H9 (cell line): ENCODE data around the gene AMZ2. TPM values are rescaled to one million over a fixed set of nuclear protein-coding genes. Genes with fewer than 3 reads are reported as not detected.
"Not testable (repeated sequence)": the region's sequence is repeated elsewhere in the genome, so short reads cannot be mapped to it uniquely, and the experiment has no call there.

Experiments used
- DNase-seq: peaks from one replicate; pipeline ENCODE4 v3.0.0-alpha.2; 2017
- H2AFZ ChIP-seq: one replicate; pipeline ENCODE4 v1.6.1; 2013; ENCODE audit warnings: mild to moderate bottlenecking, low read length, control low read depth, moderate library complexity
- H2AK5ac ChIP-seq: 2 replicates; pipeline ENCODE4 v1.6.1; 2013; ENCODE audit warnings: low read length, control low read depth, mixed read lengths; ENCODE audit not compliant: insufficient read length
- H2BK120ac ChIP-seq: one replicate; pipeline ENCODE4 v1.6.1; 2013; ENCODE audit warnings: low read depth, mild to moderate bottlenecking, low read length, control low read depth, inconsistent platforms; ENCODE audit not compliant: poor library complexity, severe bottlenecking
- H2BK12ac ChIP-seq: 2 replicates; pipeline ENCODE4 v1.6.1; 2013; ENCODE audit warnings: low read length, control low read depth, mixed read lengths, low read depth; ENCODE audit not compliant: insufficient read length
- H2BK15ac ChIP-seq: 2 replicates; pipeline ENCODE4 v1.6.1; 2013; ENCODE audit warnings: low read depth, low read length, control low read depth
- H2BK20ac ChIP-seq: one replicate; pipeline ENCODE4 v1.6.1; 2013; ENCODE audit warnings: low read depth, mild to moderate bottlenecking, low read length, control low read depth, inconsistent platforms; ENCODE audit not compliant: poor library complexity, severe bottlenecking
- H2BK5ac ChIP-seq: 2 replicates; pipeline ENCODE4 v1.6.1; 2013; ENCODE audit warnings: low read length, control low read depth, mixed read lengths; ENCODE audit not compliant: insufficient read length
- H3K14ac ChIP-seq: 2 replicates; pipeline ENCODE4 v1.6.1; 2013; ENCODE audit warnings: low read length, control low read depth; ENCODE audit not compliant: insufficient read depth
- H3K18ac ChIP-seq: 2 replicates; pipeline ENCODE4 v1.6.1; 2013; ENCODE audit warnings: low read depth, mild to moderate bottlenecking, mixed read lengths, low read length, control low read depth; ENCODE audit not compliant: insufficient read length
- H3K23ac ChIP-seq: 2 replicates; pipeline ENCODE4 v1.6.1; 2013; ENCODE audit warnings: low read length, control low read depth, mixed read lengths, low read depth; ENCODE audit not compliant: insufficient read length
- H3K23me2 ChIP-seq: 2 replicates; pipeline ENCODE4 v1.6.1; 2013; ENCODE audit warnings: low read depth, mild to moderate bottlenecking, mixed read lengths, low read length, control low read depth; ENCODE audit not compliant: insufficient read length, poor library complexity, severe bottlenecking
- H3K27ac ChIP-seq: 2 replicates; pipeline ENCODE4 v1.5.1; 2013; ENCODE audit warnings: low read length, control low read depth, mixed read lengths, low read depth; ENCODE audit not compliant: insufficient read length
- H3K27me3 ChIP-seq: 2 replicates; pipeline ENCODE4 v1.6.1; 2013; ENCODE audit warnings: low read length, control low read depth, inconsistent platforms; ENCODE audit not compliant: insufficient read depth
- H3K4ac ChIP-seq: 2 replicates; pipeline ENCODE4 v1.6.1; 2013; ENCODE audit warnings: low read depth, mild to moderate bottlenecking, control low read depth, inconsistent platforms, low read length, moderate library complexity
- H3K4me1 ChIP-seq: 2 replicates; pipeline ENCODE4 v1.6.1; 2013; ENCODE audit warnings: low read length, control low read depth, inconsistent platforms; ENCODE audit not compliant: insufficient read depth
- H3K4me2 ChIP-seq: 2 replicates; pipeline ENCODE4 v1.6.1; 2013; ENCODE audit warnings: low read length, control low read depth, mixed read lengths; ENCODE audit not compliant: insufficient read length, insufficient read depth
- H3K56ac ChIP-seq: 2 replicates; pipeline ENCODE4 v1.6.1; 2013; ENCODE audit warnings: low read depth, mild to moderate bottlenecking, mixed read lengths, low read length, control low read depth; ENCODE audit not compliant: insufficient read length
- H3K79me1 ChIP-seq: 2 replicates; pipeline ENCODE4 v1.6.1; 2013; ENCODE audit warnings: low read depth, mild to moderate bottlenecking, moderate library complexity, low read length, control low read depth, inconsistent platforms; ENCODE audit not compliant: insufficient read depth, poor library complexity, severe bottlenecking
- H3K79me2 ChIP-seq: 2 replicates; pipeline ENCODE4 v1.6.1; 2013; ENCODE audit warnings: low read length, control low read depth, inconsistent platforms; ENCODE audit not compliant: insufficient read depth
- H3K9ac ChIP-seq: 2 replicates; pipeline ENCODE4 v1.6.1; 2013; ENCODE audit warnings: low read length, control low read depth, mixed read lengths; ENCODE audit not compliant: insufficient read length; ENCODE audit errors: extremely low read depth
- H3K9me3 ChIP-seq: one replicate; pipeline ENCODE4 v1.6.1; 2013; ENCODE audit warnings: low read depth, low read length, inconsistent platforms; ENCODE audit not compliant: control insufficient read depth
- H3T11ph ChIP-seq: one replicate; pipeline ENCODE4 v1.6.1; 2013; ENCODE audit warnings: mild to moderate bottlenecking, low read length, control low read depth, inconsistent platforms
- H4K20me1 ChIP-seq: one replicate; pipeline ENCODE4 v1.6.1; 2013; ENCODE audit not compliant: control insufficient read depth, insufficient read length, insufficient read depth
- H4K5ac ChIP-seq: 2 replicates; pipeline ENCODE4 v1.6.1; 2013; ENCODE audit warnings: low read depth, mild to moderate bottlenecking, mixed read lengths, low read length, control low read depth; ENCODE audit not compliant: insufficient read length
- H4K8ac ChIP-seq: replicated peaks from 2 replicates; pipeline ENCODE4 v1.6.1; 2013; ENCODE audit warnings: low read length, control low read depth, mixed read lengths, low read depth; ENCODE audit not compliant: insufficient read length
- H4K91ac ChIP-seq: 2 replicates; pipeline ENCODE4 v1.6.1; 2013; ENCODE audit warnings: low read depth, mild to moderate bottlenecking, moderate library complexity, mixed read lengths, low read length, control low read depth; ENCODE audit not compliant: insufficient read length
- H3K27ac Mint-ChIP-seq, 3 experiments: 2 replicates in 2 of 3; 3 replicates in 1 of 3; pipeline ENCODE4 v1.8.0; 2020 to 2021; ENCODE audit warnings: mixed read lengths in 3 of 3, mild to moderate bottlenecking in 1 of 3, moderate library complexity in 1 of 3
- H3K27me3 Mint-ChIP-seq: 2 replicates; pipeline ENCODE4 v1.8.0; 2021; ENCODE audit warnings: low read depth, mild to moderate bottlenecking, moderate library complexity, mixed read lengths
- H3K36me3 Mint-ChIP-seq, 3 experiments: 2 replicates in 2 of 3; 3 replicates in 1 of 3; pipeline ENCODE4 v1.8.0; 2020 to 2021; ENCODE audit warnings: low read depth in 3 of 3, mixed read lengths in 3 of 3; ENCODE audit not compliant: insufficient read depth in 1 of 3
- H3K4me1 Mint-ChIP-seq, 2 experiments: 2 replicates each; pipeline ENCODE4 v1.8.0; 2020; ENCODE audit warnings: mixed read lengths in 2 of 2
- H3K4me3 Mint-ChIP-seq, 2 experiments: 2 replicates in 1 of 2; 3 replicates in 1 of 2; pipeline ENCODE4 v1.8.0; 2020 to 2021; ENCODE audit warnings: mild to moderate bottlenecking in 2 of 2, mixed read lengths in 2 of 2, moderate library complexity in 1 of 2
- H3K9me3 Mint-ChIP-seq, 2 experiments: 2 replicates in 1 of 2; 3 replicates in 1 of 2; pipeline ENCODE4 v1.8.0; 2020; ENCODE audit warnings: mild to moderate bottlenecking in 2 of 2, mixed read lengths in 2 of 2, moderate library complexity in 1 of 2
- WGBS: extraction: QIAGEN DNeasy Blood & Tissue Kit; methylation state at CpG from one replicate; pipeline ENCODE4 v1.1.7; 2013; ENCODE audit warnings: missing lambda C conversion rate, low lambda C conversion rate, mixed read lengths; ENCODE audit not compliant: insufficient read length; ENCODE audit errors: extremely low coverage; 5-methylcytosine and 5-hydroxymethylcytosine counted together
- total RNA-seq: library from RNA; stranded (reverse); gene quantifications from 2 replicates; pipeline ENCODE4 v1.2.1, GENCODE V29; 2021

The AMZ2 gene
- total RNA-seq, 1 experiment from 2014 or later: 82.6 TPM

DNA sequence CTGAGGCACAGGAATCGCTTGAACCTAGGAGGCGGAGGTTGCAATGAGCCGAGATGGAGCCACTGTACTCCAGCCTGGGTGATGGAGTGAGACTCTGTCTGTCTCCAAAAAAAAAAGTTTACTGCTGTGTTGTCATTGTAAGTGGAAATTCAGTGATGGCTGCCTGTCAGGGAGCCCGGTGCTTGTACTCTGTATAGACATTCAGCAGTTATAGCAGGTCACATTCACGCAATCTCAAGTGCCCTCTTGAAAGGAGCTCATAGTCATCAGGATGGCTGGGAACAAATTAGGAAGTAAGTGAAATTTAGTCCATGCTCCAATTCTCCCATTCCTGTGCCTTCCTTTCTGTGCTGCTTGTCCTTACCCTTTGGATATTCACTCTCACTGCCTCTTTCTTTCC is 32.4 kb upstream of the AMZ2 start:
- not testable (repeated sequence) for H3T11ph ChIP-seq, H2AFZ ChIP-seq, H3K9me3 Mint-ChIP-seq, H3K23ac ChIP-seq, H2BK5ac ChIP-seq, H3K9me3 ChIP-seq, H3K23me2 ChIP-seq, H3K4ac ChIP-seq, H3K27me3 Mint-ChIP-seq, H3K27ac Mint-ChIP-seq, H3K56ac ChIP-seq, H3K79me2 ChIP-seq, H3K27ac ChIP-seq, H3K9ac ChIP-seq, H3K18ac ChIP-seq, DNase-seq, H4K91ac ChIP-seq, H3K27me3 ChIP-seq, H4K5ac ChIP-seq, H2AK5ac ChIP-seq, H4K20me1 ChIP-seq, H2BK20ac ChIP-seq, H3K79me1 ChIP-seq, H2BK12ac ChIP-seq, H2BK15ac ChIP-seq, H3K4me1 Mint-ChIP-seq, H3K4me2 ChIP-seq, H3K4me1 ChIP-seq, H2BK120ac ChIP-seq, H4K8ac ChIP-seq, H3K14ac ChIP-seq, H3K4me3 Mint-ChIP-seq
- WGBS: no CpG with 5 or more reads among the region's 5 CpGs
- H3K36me3 Mint-ChIP-seq: peaks cover 1 to 27% (median 5%) of the 10 kb centered on the region in 3 experiments; a peak in 6 of 7 replicates

DNA sequence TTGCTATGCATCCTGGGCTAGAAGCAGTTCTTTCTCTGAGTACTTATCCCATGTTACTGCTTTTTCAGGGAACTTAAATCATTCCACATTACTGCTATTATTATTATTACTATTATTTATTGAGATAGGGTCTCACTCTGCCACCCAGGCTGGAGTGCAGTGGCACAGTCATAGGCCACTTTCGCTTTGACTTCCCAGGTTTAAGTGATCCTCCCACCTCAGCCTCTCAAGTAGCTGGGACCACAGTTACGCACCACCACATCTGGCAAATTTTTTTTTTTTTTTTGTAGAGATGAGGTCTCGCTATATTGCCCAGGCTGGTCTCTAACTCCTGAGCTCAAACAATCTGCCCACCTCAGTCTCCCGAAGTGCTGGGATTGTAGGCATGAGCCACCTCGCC is 28.4 kb upstream of the AMZ2 start:
- WGBS: no CpG with 5 or more reads among the region's 5 CpGs
- not testable (repeated sequence) for H3K14ac ChIP-seq, DNase-seq

More for the DNA sequence above, 28.4 kb upstream of the AMZ2 start:
- H4K20me1 ChIP-seq, H3K4ac ChIP-seq, H2BK5ac ChIP-seq, H2BK120ac ChIP-seq, H3K9me3 Mint-ChIP-seq, H3K27ac ChIP-seq, H2AFZ ChIP-seq, H3K79me1 ChIP-seq, H2BK20ac ChIP-seq, H3T11ph ChIP-seq, H3K27me3 ChIP-seq, H3K4me1 ChIP-seq, H3K56ac ChIP-seq, H3K4me1 Mint-ChIP-seq, H2AK5ac ChIP-seq, H3K27me3 Mint-ChIP-seq, H4K5ac ChIP-seq, H3K23ac ChIP-seq, H4K8ac ChIP-seq, H3K79me2 ChIP-seq, H3K9me3 ChIP-seq, H3K23me2 ChIP-seq, H3K4me2 ChIP-seq, H3K9ac ChIP-seq, H4K91ac ChIP-seq, H3K18ac ChIP-seq, H2BK15ac ChIP-seq, H2BK12ac ChIP-seq, H3K4me3 Mint-ChIP-seq: not testable (repeated sequence)
- Mint-ChIP-seq H3K27ac (peak overlapping the region in 1 of 3 experiments; percentile 61; a peak in 1 of 7 replicates), H3K36me3 (peaks cover 2 to 18% (median 4%) of the 10 kb centered on the region in 3 experiments; a peak in 4 of 7 replicates)
